Heart right ventricle (tissue), 16 donors: ENCODE data around the gene ADNP. TPM values are rescaled to one million over a fixed set of nuclear protein-coding genes. Genes with fewer than 3 reads are reported as not detected.
A peak's percentile ranks its signal among the peaks of the same experiment; 100 is the strongest.

ENCODE experiments used
- ATAC-seq, 8 donors: fragments of 200-7000 bp; cut with Tn5 transposase; one replicate each; pipeline ENCODE4 v1.9.1; 2020; ENCODE audit warnings: mild to moderate bottlenecking in 8 of 8, moderate library complexity in 8 of 8, moderate number of reproducible peaks in 1 of 8
- DNase-seq, 2 donors: peaks; one replicate each; pipeline ENCODE4 v3.0.0-alpha.2; 2020
- H3K27ac ChIP-seq, 10 donors: fragments of 200-600 bp; sonication (generic) in 2 of 10; one replicate each; pipeline versions ENCODE4 v1.5.0 to v1.8.0; 2020 to 2022; ENCODE audit warnings: mild to moderate bottlenecking in 3 of 10
- H3K27me3 ChIP-seq, 7 donors: fragments of 200-600 bp; one replicate each; pipeline ENCODE4 v1.8.0; 2021 to 2022; ENCODE audit warnings: mild to moderate bottlenecking in 2 of 7
- H3K36me3 ChIP-seq, 9 donors: fragments of 200-600 bp; sonication (generic) in 1 of 9; one replicate each; pipeline versions ENCODE4 v1.5.0 to v1.8.0; 2020 to 2022; ENCODE audit warnings: mild to moderate bottlenecking in 2 of 9
- H3K4me1 ChIP-seq, 9 donors: fragments of 200-600 bp; sonication (generic) in 1 of 9; one replicate each; pipeline versions ENCODE4 v1.5.0 to v1.8.0; 2020 to 2022; ENCODE audit warnings: mild to moderate bottlenecking in 4 of 9
- H3K4me3 ChIP-seq, 10 donors: fragments of 200-600 bp; sonication (generic) in 2 of 10; one replicate each; pipeline versions ENCODE4 v1.5.0 to v1.8.0; 2020 to 2022; ENCODE audit warnings: mild to moderate bottlenecking in 7 of 10, moderate library complexity in 2 of 10
- H3K9me3 ChIP-seq, 11 donors: fragments of 200-600 bp in 10 of 11; sonication (generic) in 2 of 11; one replicate each; pipeline versions ENCODE4 v1.5.0 to v1.8.0; 2013 to 2022; ENCODE audit warnings: mild to moderate bottlenecking in 2 of 11, control low read depth in 1 of 11, moderate library complexity in 1 of 11
- WGBS, 2 donors: extraction: QIAGEN DNeasy Blood & Tissue Kit; methylation state at CpG; one replicate each; pipeline ENCODE4 v1.1.7; 2013; ENCODE audit warnings: inconsistent platforms in 1 of 2; 5-methylcytosine and 5-hydroxymethylcytosine counted together
- intact Hi-C, 10 donors: fragments of 100-400 bp; cut with DNase I; formaldehyde crosslinking; loops; one replicate each; pipeline versions ENCODE4 v1.11.1 to v1.14.2; 2022
- polyA plus RNA-seq, 2 donors: library from polyadenylated mRNA; stranded (reverse); fragments of 200-250 nt; gene quantifications; one replicate each; pipeline ENCODE4 v1.2.3, GENCODE V29; 2013
- total RNA-seq, 10 donors: library from RNA; stranded (reverse); fragmentation: NEBNext Ultra II Directional in 3 of 10; extraction: Animal tissue kit (Norgen Biotek cat#: 25700) in 3 of 10; gene quantifications; one replicate each; pipeline versions ENCODE4 v1.2.1 to v1.2.4, GENCODE V29; 2021 to 2023
- TF ChIP-seq, protein P1 (sequence below), 9 donors: fragments of 200-600 bp; sonication (generic) in 2 of 9; IDR thresholded peaks; one replicate each; pipeline versions ENCODE4 v1.5.0 to v1.8.0; 2021 to 2022; ENCODE audit warnings: antibody characterized with exemption in 9 of 9, mild to moderate bottlenecking in 5 of 9, moderate library complexity in 1 of 9
- donor health status: Arrhythmogenic right ventricular cardiomyopathy.
- donor health status: ischemic (EF 13 %, LVEDD 7.1; RV severe dilation, severe dysfunction).
- donor health status: healthy with polysubstance abuse.
- donor health status: DM: no; HTN: yes; CAD: no.
- donor health status: DM: no; HTN: no; CAD: no.
- donor health status: ischemic (EF 25% LVEDD 6.9; RV normal size, moderate dysfunction).
- donor health status: ischemic (EF 25% LVEDD 5.7; RV mildly dilated, moderate dysfunction).
- donor health status: healthy.
- donor health status: DM: yes; HTN: yes; CAD: no.
- donor health status: Ischemic cardiomyopathy.
- donor health status: ischemic (EF 35%, LVEDD 5.7; RV mildly dilated, moderate dysfunction).
- donor health status: nonischemic (EF 11% LVEDD 7.7; RV severe dilation, severe dysfunction).
- donor health status: DM: yes; HTN: yes; CAD: no.
- donor health status: PGD.
- donor health status: ischemic (EF 29% LVEDD 5.4; RV normal size, mild dysfunction).
- donor health status: nonischemic (EF 23%, LVEDD 6.1; RV moderate dilation, normal function).

ADNP gene
- total and polyA plus RNA-seq, 12 donors: 14.6 to 46.1 (median 37.9) TPM

DNA sequence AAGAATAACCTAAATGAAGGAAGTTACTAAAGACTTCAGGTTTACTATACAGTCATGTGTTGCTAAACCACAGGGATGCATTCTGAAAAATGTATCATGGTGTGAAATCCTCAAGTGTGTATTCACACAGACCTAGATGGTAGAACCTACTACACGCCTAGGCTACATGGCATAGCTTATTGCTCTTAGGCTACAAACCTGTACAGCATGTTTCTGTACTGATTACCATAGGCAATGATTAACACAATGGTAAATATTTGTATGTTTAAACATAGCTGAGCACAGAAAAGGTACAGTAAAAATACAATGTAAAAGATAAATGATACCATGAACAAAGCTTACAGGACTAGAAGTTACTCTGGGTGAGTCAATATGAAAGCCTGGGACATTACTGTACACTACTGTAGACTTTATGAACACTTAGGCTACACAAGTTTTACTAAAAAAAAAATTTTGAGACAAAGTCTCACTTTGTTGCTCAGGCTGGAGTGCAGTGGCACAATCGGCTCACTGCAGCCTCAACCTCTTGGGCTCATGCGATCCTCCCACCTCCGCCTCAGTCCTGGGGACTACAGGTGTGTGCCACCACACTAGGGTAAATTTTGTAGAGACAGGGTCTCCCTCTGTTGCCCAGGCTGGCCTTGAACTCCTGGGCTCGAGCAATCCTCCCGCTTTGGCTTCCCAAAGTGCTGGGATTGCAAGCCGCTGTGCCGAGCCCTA is 36.0 kb downstream of the ADNP start:
- intact Hi-C loops: no loop called here
- H3K9me3 ChIP-seq: no peaks in the 10 kb centered on the region
- H3K4me3 ChIP-seq: no peak overlapping the region
- no peak for DNase-seq
- peaks cover 0 to 6% (median 0%) of the 10 kb centered on the region in 9 donors for H3K4me1 ChIP-seq
- no peaks in the 10 kb centered on the region for H3K27me3 ChIP-seq
- ATAC-seq: no peak
- H3K27ac ChIP-seq: no peak overlapping the region
- peaks cover 0 to 100% (median 29%) of the 10 kb centered on the region in 9 donors for H3K36me3 ChIP-seq
- TF ChIP-seq, protein P1, sequence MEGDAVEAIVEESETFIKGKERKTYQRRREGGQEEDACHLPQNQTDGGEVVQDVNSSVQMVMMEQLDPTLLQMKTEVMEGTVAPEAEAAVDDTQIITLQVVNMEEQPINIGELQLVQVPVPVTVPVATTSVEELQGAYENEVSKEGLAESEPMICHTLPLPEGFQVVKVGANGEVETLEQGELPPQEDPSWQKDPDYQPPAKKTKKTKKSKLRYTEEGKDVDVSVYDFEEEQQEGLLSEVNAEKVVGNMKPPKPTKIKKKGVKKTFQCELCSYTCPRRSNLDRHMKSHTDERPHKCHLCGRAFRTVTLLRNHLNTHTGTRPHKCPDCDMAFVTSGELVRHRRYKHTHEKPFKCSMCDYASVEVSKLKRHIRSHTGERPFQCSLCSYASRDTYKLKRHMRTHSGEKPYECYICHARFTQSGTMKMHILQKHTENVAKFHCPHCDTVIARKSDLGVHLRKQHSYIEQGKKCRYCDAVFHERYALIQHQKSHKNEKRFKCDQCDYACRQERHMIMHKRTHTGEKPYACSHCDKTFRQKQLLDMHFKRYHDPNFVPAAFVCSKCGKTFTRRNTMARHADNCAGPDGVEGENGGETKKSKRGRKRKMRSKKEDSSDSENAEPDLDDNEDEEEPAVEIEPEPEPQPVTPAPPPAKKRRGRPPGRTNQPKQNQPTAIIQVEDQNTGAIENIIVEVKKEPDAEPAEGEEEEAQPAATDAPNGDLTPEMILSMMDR (IDR thresholded peaks at IDR 0.05): no peak
- WGBS, 2 donors: 93 to 95% methylated on average over 8 of the region's 8 CpGs

DNA sequence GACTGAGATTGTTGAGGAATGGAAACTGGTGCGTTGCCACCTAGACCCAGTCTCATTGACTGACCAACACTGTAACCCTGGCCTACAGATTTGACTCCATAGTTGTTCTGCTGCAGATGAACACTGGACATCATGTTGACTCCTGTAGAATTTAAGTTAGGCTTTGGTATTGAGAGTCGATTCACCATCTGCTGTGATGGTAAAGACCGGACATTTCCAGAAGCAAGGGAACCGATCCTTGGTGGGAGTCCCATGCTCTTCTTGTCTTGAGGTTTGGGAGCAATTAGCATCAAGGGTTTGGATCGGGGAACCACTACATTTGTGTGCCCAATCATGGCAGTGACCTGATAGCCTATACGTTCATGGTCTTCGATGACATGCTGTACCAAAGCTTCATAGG is 37.6 kb downstream of the ADNP start:
- 95 to 98% methylated on average over 7 of the region's 7 CpGs for WGBS, 2 donors
- ATAC-seq (no peak), DNase-seq (no peak)
- Histone ChIP-seq H3K36me3 (peaks cover 0 to 100% (median 28%) of the 10 kb centered on the region in 9 donors), H3K4me1 (peaks cover 0 to 9% (median 0%) of the 10 kb centered on the region in 9 donors), H3K27me3 (no peaks in the 10 kb centered on the region), H3K9me3 (no peaks in the 10 kb centered on the region), H3K4me3 (no peak overlapping the region), H3K27ac (no peak overlapping the region)
- TF ChIP-seq, protein P1 (IDR thresholded peaks at IDR 0.05): no peak
- intact Hi-C loops: no loop called here

DNA sequence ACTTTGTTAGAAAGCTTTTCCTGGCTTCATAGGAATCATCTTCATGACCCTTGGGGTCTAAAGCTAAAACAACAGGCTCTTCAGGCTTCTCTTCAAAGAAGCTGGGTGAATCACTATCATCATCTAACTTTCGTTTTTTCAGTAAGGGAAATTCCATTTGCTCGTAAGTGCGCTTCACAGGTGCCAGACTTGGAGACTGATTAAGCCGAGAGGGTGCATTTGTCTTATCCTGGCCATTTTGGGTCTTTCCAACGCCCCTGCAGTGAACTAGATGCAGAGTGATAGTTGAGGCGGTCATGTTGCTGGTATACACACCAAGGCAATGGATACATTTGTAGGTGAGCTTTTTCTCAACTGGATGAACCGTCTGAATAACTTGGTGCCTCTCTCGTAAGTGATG is 38.8 kb downstream of the ADNP start:
- no peak for ATAC-seq
- 92 to 94% methylated on average over 8 of the region's 8 CpGs for WGBS, 2 donors
- H3K4me1 ChIP-seq: peaks cover 0 to 9% (median 0%) of the 10 kb centered on the region in 9 donors
- H3K9me3 ChIP-seq: no peaks in the 10 kb centered on the region
- TF ChIP-seq, protein P1 (IDR thresholded peaks at IDR 0.05): no peak
- intact Hi-C loops: no loop called here
- no peak overlapping the region for H3K27ac ChIP-seq
- no peak for DNase-seq
- H3K27me3 ChIP-seq: no peaks in the 10 kb centered on the region
- peaks cover 0 to 100% (median 32%) of the 10 kb centered on the region in 9 donors for H3K36me3 ChIP-seq
- no peak overlapping the region for H3K4me3 ChIP-seq

DNA sequence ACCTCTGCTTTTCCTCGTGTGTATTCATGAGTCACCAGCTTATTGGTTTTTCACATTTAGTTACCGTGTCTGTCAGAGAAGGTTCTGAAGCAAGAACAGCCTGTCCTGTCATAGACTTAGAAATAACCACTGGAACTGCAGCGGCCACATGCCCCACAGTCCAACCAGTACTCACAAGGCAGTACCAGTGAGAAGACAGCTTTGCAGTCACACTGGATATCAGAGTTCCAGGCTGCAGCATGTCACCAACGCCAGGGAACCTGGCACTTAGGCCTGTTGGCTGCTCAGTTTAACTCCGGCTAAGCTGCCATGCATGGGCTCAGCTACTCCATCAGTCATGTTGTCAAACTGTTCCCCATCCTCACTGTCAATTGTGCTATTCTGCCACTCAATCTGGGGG is 40.1 kb downstream of the ADNP start:
- intact Hi-C loops: no loop called here
- H3K27me3 ChIP-seq: no peaks in the 10 kb centered on the region
- WGBS, 2 donors: 77 to 82% methylated on average over 5 of the region's 5 CpGs
- DNase-seq (no peak), ATAC-seq (peak in 6 of 8 donors; percentile 28 to 92 (median 42))
- H3K36me3 ChIP-seq: peaks cover 0 to 92% (median 32%) of the 10 kb centered on the region in 9 donors
- H3K4me3 ChIP-seq: no peak overlapping the region
- no peaks in the 10 kb centered on the region for H3K9me3 ChIP-seq
- peaks cover 0 to 9% (median 0%) of the 10 kb centered on the region in 9 donors for H3K4me1 ChIP-seq
- TF ChIP-seq, protein P1 (IDR thresholded peaks at IDR 0.05): no peak
- no peak overlapping the region for H3K27ac ChIP-seq
